ENCODE results near the gene GIMAP8.

DNA sequence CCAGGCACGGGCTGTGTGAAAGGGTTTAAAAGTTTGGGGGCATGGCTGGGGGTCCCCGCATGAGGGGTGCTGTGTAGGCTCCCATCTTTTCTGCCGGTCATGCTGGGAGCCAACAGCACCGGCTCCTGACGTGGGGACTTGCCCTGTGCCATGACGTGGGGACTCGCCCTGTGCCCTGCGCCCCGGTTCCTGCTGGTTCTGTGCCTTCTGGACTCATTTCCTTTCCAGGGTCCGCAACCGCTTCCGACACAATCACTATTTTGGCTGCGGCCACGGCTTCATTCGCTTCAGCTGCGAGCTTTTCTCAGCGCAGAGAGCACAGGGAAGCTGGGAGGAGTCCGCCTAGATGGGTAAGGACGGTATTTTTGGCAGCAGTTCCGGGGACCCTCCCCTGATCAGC is 7.6 kb upstream of the GIMAP8 start:
- TF ChIP-seq, protein P1, sequence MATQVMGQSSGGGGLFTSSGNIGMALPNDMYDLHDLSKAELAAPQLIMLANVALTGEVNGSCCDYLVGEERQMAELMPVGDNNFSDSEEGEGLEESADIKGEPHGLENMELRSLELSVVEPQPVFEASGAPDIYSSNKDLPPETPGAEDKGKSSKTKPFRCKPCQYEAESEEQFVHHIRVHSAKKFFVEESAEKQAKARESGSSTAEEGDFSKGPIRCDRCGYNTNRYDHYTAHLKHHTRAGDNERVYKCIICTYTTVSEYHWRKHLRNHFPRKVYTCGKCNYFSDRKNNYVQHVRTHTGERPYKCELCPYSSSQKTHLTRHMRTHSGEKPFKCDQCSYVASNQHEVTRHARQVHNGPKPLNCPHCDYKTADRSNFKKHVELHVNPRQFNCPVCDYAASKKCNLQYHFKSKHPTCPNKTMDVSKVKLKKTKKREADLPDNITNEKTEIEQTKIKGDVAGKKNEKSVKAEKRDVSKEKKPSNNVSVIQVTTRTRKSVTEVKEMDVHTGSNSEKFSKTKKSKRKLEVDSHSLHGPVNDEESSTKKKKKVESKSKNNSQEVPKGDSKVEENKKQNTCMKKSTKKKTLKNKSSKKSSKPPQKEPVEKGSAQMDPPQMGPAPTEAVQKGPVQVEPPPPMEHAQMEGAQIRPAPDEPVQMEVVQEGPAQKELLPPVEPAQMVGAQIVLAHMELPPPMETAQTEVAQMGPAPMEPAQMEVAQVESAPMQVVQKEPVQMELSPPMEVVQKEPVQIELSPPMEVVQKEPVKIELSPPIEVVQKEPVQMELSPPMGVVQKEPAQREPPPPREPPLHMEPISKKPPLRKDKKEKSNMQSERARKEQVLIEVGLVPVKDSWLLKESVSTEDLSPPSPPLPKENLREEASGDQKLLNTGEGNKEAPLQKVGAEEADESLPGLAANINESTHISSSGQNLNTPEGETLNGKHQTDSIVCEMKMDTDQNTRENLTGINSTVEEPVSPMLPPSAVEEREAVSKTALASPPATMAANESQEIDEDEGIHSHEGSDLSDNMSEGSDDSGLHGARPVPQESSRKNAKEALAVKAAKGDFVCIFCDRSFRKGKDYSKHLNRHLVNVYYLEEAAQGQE (IDR thresholded peaks at IDR 0.05; ENCODE audit: unreplicated experiment): no peak
- TF ChIP-seq, protein P2, sequence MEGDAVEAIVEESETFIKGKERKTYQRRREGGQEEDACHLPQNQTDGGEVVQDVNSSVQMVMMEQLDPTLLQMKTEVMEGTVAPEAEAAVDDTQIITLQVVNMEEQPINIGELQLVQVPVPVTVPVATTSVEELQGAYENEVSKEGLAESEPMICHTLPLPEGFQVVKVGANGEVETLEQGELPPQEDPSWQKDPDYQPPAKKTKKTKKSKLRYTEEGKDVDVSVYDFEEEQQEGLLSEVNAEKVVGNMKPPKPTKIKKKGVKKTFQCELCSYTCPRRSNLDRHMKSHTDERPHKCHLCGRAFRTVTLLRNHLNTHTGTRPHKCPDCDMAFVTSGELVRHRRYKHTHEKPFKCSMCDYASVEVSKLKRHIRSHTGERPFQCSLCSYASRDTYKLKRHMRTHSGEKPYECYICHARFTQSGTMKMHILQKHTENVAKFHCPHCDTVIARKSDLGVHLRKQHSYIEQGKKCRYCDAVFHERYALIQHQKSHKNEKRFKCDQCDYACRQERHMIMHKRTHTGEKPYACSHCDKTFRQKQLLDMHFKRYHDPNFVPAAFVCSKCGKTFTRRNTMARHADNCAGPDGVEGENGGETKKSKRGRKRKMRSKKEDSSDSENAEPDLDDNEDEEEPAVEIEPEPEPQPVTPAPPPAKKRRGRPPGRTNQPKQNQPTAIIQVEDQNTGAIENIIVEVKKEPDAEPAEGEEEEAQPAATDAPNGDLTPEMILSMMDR (conservative IDR thresholded peaks at IDR 0.05; ENCODE audit: low read depth in 2 of 2): no peak
- no peak for TF ChIP-seq POLR2AphosphoS5 (IDR thresholded peaks at IDR 0.05; ENCODE audit: low read depth)
- TF ChIP-seq EZH2 (IDR thresholded peaks at IDR 0.05; ENCODE audit: low read depth, unreplicated experiment): no peak
- no peak for TF ChIP-seq EZH2phosphoT487 (IDR thresholded peaks at IDR 0.05; ENCODE audit: unreplicated experiment)
- no peak for TF ChIP-seq CREB1 (CRISPR knock-in tag; IDR thresholded peaks at IDR 0.05; ENCODE audit: low read depth)
- no peak for TF ChIP-seq JUNB (IDR thresholded peaks at IDR 0.05; ENCODE audit: unreplicated experiment)
- TF ChIP-seq, protein P3, sequence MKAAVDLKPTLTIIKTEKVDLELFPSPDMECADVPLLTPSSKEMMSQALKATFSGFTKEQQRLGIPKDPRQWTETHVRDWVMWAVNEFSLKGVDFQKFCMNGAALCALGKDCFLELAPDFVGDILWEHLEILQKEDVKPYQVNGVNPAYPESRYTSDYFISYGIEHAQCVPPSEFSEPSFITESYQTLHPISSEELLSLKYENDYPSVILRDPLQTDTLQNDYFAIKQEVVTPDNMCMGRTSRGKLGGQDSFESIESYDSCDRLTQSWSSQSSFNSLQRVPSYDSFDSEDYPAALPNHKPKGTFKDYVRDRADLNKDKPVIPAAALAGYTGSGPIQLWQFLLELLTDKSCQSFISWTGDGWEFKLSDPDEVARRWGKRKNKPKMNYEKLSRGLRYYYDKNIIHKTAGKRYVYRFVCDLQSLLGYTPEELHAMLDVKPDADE (IDR thresholded peaks at IDR 0.05): no peak
- no peak for TF ChIP-seq ZNF114 (CRISPR knock-in tag; IDR thresholded peaks at IDR 0.05)
- TF ChIP-seq, protein P4, sequence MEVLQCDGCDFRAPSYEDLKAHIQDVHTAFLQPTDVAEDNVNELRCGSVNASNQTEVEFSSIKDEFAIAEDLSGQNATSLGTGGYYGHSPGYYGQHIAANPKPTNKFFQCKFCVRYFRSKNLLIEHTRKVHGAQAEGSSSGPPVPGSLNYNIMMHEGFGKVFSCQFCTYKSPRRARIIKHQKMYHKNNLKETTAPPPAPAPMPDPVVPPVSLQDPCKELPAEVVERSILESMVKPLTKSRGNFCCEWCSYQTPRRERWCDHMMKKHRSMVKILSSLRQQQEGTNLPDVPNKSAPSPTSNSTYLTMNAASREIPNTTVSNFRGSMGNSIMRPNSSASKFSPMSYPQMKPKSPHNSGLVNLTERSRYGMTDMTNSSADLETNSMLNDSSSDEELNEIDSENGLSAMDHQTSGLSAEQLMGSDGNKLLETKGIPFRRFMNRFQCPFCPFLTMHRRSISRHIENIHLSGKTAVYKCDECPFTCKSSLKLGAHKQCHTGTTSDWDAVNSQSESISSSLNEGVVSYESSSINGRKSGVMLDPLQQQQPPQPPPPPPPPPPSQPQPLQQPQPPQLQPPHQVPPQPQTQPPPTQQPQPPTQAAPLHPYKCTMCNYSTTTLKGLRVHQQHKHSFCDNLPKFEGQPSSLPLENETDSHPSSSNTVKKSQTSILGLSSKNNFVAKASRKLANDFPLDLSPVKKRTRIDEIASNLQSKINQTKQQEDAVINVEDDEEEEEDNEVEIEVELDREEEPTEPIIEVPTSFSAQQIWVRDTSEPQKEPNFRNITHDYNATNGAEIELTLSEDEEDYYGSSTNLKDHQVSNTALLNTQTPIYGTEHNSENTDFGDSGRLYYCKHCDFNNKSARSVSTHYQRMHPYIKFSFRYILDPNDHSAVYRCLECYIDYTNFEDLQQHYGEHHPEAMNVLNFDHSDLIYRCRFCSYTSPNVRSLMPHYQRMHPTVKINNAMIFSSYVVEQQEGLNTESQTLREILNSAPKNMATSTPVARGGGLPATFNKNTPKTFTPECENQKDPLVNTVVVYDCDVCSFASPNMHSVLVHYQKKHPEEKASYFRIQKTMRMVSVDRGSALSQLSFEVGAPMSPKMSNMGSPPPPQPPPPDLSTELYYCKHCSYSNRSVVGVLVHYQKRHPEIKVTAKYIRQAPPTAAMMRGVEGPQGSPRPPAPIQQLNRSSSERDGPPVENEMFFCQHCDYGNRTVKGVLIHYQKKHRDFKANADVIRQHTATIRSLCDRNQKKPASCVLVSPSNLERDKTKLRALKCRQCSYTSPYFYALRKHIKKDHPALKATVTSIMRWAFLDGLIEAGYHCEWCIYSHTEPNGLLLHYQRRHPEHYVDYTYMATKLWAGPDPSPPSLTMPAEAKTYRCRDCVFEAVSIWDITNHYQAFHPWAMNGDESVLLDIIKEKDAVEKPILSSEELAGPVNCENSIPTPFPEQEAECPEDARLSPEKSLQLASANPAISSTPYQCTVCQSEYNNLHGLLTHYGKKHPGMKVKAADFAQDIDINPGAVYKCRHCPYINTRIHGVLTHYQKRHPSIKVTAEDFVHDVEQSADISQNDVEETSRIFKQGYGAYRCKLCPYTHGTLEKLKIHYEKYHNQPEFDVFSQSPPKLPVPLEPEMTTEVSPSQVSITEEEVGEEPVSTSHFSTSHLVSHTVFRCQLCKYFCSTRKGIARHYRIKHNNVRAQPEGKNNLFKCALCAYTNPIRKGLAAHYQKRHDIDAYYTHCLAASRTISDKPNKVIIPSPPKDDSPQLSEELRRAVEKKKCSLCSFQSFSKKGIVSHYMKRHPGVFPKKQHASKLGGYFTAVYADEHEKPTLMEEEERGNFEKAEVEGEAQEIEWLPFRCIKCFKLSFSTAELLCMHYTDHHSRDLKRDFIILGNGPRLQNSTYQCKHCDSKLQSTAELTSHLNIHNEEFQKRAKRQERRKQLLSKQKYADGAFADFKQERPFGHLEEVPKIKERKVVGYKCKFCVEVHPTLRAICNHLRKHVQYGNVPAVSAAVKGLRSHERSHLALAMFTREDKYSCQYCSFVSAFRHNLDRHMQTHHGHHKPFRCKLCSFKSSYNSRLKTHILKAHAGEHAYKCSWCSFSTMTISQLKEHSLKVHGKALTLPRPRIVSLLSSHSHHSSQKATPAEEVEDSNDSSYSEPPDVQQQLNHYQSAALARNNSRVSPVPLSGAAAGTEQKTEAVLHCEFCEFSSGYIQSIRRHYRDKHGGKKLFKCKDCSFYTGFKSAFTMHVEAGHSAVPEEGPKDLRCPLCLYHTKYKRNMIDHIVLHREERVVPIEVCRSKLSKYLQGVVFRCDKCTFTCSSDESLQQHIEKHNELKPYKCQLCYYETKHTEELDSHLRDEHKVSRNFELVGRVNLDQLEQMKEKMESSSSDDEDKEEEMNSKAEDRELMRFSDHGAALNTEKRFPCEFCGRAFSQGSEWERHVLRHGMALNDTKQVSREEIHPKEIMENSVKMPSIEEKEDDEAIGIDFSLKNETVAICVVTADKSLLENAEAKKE (CRISPR knock-in tag; IDR thresholded peaks at IDR 0.05): no peak
- no peak for TF ChIP-seq NANOG (IDR thresholded peaks at IDR 0.05; ENCODE audit: borderline replicate concordance)

Data from GM23338 (cell line).